Epithelial cell of prostate (primary cell): Measurements from ENCODE around the gene NUP210L.
"Not testable (repeated sequence)": the region's sequence is repeated elsewhere in the genome, so short reads cannot be mapped to it uniquely, and the experiment has no call there.

Source experiments
- DNase-seq: peaks from one replicate; pipeline ENCODE4 v3.0.0-alpha.2; 2011; ENCODE audit warnings: low read depth, low spot score
- H3K27ac ChIP-seq: fragments of 450-650 bp; 2 replicates; pipeline ENCODE4 v1.5.1; 2017; ENCODE audit warnings: mild to moderate bottlenecking

The NUP210L gene

DNA sequence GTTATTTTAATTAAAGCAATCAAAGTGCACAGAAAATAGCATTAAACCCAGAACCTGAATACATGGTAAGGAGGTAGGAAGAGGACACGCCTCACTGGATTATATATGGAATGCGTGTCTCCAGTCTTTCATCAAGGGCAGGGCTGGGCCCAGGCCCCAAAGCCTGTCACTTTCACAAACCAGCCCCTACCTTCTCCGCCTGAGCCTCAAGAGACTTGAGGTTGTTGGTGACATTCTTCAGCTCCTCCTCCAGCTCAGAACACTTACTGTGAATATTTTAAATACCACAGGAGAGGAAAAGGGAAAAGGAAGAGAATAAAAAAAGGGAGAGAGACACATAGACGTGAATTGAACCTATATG lies 16.3 kb upstream of the NUP210L start:
- DNase-seq: no peak
- H3K27ac ChIP-seq: peak overlapping the region; percentile 65

- peak; percentile 24 for DNase-seq
- peak overlapping the region; percentile 65 for H3K27ac ChIP-seq
Observed at GRCh38 chr1:154170547-154171222, 15.8 kb upstream of the NUP210L start.

DNA sequence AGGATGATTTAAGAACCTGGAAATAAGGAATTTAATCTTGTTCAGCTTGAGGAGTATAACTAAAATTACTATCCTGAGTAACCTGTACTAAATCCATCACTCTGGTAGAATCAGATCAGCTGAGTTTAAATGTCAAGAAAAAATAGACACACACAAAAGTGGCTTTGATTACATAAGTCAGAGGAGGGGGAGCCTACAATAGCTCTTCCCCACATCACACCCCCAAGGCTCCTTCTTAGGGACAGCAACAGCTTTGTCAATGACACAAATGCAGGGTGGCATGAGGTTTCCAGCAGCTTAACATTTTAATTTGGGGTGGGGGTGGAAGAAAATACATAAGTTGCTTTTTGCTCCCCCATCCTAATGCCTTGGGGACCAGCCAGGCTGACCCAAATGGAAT lies 12.6 kb upstream of the NUP210L start:
- no peak overlapping the region for H3K27ac ChIP-seq
- DNase-seq: no peak

GRCh38 chr1:154166207-154166606 lies 11.3 kb upstream of the NUP210L start:
- DNase-seq: no peak
- no peak overlapping the region for H3K27ac ChIP-seq

GRCh38 chr1:154159554-154159953 lies 4.7 kb upstream of the NUP210L start:
- no peak overlapping the region for H3K27ac ChIP-seq
- no peak for DNase-seq

DNA sequence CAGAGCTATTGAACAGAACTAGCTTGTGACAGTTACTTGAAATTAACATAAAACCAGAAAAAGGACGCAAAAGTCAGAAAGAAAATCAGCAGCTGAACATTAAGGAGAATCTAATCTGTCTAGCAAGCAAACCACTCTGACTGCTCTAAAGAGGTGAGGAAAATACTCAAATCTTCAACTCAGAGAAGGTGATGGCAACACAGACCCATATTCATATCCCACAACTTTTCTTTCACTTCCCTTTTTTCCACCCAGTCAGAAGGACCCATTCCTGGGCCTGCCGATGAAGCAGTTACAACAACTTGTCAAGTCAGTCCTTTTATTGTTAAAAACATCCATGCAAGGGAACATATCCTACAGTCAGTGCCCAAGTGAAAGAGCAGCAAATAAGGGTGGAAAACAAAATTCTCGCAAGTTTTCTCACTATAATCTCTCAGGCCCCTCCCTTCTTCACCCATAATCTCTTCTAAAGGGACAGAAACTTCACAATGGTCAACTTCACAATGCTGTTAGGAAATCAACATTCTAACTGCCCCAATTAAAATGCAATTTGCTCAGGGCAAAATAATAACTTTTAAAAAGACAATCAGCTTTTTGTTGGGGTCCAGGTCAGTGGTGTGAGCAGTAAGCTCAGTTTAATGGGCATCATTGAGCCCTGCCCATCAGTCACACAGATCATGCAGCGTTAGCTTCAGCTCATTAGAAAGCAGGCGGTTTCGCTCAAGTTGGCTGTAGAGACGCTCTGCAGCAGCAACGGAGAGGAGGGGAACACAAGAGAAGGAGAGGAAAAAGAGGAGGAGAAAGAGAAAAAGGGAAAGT lies 3.6 kb upstream of the NUP210L start:
- DNase-seq: no peak
- peak overlapping the region; percentile 38 for H3K27ac ChIP-seq

- DNase-seq: no peak
- H3K27ac ChIP-seq: peak overlapping the region; percentile 38
Observed at GRCh38 chr1:154157520-154158306, 2.8 kb upstream of the NUP210L start.

- peak overlapping the region; percentile 16 for H3K27ac ChIP-seq
- no peak for DNase-seq
Observed at GRCh38 chr1:154155251-154155650, 378 bp upstream of the NUP210L start.

DNA sequence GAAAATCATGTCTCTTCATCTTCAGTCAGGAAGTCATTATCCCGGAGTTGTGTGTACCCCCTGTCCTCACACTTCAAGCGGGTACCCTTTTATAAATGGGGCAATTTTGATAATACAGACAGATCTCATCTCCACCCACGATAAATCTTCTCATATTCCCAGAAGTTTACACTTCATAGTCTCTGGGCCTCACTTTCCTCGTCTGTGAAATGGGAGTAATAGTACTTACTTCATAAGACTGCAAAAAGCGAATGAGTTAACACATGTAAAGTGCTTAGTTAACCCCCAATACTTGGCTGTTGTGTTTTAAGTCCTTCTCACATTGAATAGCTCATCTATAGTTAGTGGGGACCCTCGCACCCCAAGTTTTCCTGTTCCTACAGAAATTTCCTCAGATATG lies 820 bp downstream of the NUP210L start:
- H3K27ac ChIP-seq: peak overlapping the region; percentile 38
- no peak for DNase-seq

- no peak for DNase-seq
- no peak overlapping the region for H3K27ac ChIP-seq
Observed at GRCh38 chr1:154151311-154151710, 3.6 kb downstream of the NUP210L start.

DNA sequence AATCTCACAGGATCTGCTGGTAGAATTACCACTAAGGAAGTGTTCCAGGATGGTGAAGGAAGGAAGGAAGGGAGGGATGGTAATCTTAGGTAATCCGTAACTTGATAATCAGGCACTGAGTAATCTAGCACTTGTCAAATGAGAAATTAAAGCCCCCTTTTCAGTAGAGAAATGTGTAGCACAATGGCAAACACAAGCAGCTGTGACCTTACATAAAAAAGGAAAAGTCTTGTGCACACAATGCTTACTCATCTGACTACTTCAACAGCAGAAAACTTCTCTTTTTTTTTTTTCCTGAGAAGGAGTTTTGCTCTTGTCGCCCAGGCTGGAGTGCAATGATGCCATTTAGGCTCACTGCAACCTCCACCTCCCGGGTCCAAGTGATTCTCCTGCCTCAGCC lies 6.1 kb downstream of the NUP210L start:
- no peak overlapping the region for H3K27ac ChIP-seq
- no peak for DNase-seq

- not testable (repeated sequence) for DNase-seq, H3K27ac ChIP-seq
Observed at GRCh38 chr1:154147505-154147904, 7.4 kb downstream of the NUP210L start.

GRCh38 chr1:154145986-154146385 lies 8.9 kb downstream of the NUP210L start:
- H3K27ac ChIP-seq: no peak overlapping the region
- no peak for DNase-seq

DNA sequence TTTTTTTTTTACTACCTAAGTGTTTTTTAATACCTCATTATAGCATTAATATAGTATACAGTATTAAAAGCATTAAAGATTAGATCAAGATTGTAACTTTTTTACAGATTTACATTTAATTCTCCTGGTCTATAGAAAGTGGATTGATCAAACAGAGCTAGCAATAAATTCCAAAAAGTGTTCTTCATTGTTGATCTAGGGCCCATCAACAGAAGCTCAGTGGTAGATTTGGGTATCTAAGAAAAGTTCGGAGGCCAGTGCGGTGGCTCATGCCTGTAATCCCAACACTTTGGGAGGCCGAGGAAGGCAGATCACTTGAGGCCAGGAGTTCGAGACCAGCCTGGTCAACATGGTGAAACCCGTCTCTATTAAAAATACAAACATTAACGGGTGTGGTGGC lies 12.5 kb downstream of the NUP210L start:
- no peak overlapping the region for H3K27ac ChIP-seq
- no peak for DNase-seq

- no peak overlapping the region for H3K27ac ChIP-seq
- DNase-seq: no peak
Observed at GRCh38 chr1:154141240-154141639, 13.6 kb downstream of the NUP210L start.

DNA sequence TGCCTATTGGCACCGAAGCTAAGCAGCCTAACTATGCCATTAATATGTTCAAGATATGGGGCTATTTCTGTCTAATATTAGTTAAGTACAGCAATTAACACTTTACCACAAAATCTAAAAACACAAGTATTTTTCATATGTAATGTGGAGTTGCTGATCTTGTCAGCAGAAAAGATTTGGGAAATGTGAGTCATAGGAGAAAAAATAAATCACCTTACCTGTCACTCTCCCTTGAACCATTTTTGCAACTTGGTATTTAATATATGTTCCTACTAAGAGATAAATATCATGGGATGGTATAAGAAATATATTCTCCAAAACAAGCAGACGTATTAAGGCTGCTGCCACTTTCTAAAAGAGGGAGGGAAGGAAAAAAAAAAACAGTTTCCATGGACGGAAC lies 17.0 kb downstream of the NUP210L start:
- no peak overlapping the region for H3K27ac ChIP-seq
- DNase-seq: no peak

DNA sequence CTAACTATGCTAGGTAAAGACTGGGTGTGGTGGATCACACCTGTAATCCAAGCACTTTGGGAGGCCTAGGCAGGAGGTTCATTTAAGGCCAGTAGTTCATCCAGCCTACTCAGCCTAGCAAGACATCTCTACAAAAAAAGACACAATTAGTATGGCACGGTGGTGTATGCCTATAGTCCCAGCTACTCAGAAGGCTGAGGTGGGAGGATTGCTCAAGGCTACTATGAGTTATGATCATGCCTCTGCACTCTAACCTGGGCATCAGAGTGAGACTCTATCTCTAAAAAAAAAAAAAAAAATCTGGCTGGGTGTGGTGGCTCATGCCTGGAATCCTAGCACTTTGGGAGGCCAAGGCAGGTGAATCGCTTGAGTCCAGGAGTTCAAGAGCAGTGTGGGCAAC lies 21.6 kb downstream of the NUP210L start:
- DNase-seq: no peak
- H3K27ac ChIP-seq: no peak overlapping the region

DNA sequence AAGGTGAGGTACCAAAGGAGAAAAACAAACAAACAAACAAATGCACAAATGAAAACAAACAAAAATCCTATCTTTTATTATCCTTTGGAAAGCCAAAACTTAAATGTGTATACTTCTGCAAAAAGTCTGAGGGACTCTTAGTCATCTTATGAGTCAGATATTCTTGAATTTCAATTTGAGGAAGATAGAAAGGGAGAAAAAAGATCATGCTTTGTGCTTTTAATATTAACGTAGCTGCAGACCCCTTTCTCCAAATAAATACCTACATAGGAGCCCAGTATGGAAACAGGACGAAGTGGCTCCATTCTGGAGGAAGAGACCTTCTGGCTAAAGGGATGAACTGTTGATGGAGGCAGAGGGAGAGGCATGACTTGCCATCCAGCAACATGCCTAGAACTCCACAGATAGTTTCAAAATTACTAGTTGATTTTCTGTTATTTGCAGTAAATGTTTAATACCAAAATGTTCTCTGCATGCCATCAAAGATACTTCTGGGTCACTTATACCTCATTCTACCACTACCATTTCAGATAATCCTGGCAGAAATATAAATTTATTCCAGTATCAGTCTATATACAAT lies 25.4 kb downstream of the NUP210L start:
- no peak for DNase-seq
- no peak overlapping the region for H3K27ac ChIP-seq

- not testable (repeated sequence) for DNase-seq, H3K27ac ChIP-seq
Observed at GRCh38 chr1:154123205-154123604, 31.7 kb downstream of the NUP210L start.

DNA sequence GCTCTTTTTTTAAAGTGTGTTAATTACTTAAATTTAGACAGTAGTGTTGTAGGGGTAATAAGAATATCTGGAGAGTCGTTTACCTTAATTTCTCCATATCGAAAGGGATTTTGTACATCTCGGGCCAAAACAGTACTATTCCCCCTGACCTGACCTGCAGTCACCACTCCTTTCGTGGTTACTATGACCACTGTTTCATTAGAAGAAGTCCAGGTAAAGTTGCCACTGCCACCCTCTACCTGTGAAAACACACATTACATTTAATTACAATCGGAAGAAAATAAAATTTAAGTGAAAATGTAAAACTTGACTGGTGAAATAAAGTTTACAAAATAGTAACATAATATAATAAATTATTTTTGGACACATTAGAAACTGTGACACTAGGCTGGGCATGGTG lies 37.2 kb downstream of the NUP210L start:
- no peak for DNase-seq

DNA sequence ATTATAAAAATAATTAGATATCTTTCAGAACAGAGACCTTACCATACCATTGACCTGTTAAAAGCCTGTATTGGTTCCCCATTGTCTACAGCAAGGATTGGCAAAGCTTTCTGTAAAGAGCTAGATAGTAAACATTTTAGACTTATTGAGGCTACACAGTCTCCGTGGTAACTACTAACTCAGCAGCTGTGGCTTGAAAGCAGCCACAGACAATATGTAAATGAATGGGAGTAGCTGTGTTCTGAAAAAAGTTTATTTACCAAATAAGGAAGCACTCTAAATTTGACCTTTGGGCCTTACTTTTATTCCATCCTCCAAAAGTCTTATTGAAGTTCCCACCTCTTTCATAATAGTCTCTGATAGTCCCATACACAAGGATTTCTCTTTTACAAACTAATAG lies 39.7 kb downstream of the NUP210L start:
- no peak for DNase-seq
- H3K27ac ChIP-seq: no peak overlapping the region

More for the DNA sequence above, 37.2 kb downstream of the NUP210L start:
- H3K27ac ChIP-seq: no peak overlapping the region
